ENCODE measurements around the gene TBC1D25. TPM values are rescaled to one million over a fixed set of nuclear protein-coding genes. Genes with fewer than 3 reads are reported as not detected.

TBC1D25 gene
- total RNA-seq, 1 donor from 2014 or later: 18.9 TPM

GRCh38 chrX:48492293-48492910 lies 47.1 kb upstream of the TBC1D25 start:
- Mint-ChIP-seq H3K36me3 (ENCODE audit: low read depth) (no peaks in the 10 kb centered on the region), H3K27me3 (ENCODE audit: low read depth) (no peaks in the 10 kb centered on the region), H3K9me3 (ENCODE audit: low read depth) (peaks cover 5% of the 10 kb centered on the region), H3K4me3 (ENCODE audit: unreplicated experiment) (no peak overlapping the region), H3K27ac (ENCODE audit: unreplicated experiment) (peak overlapping the region; percentile 50), H3K4me1 (ENCODE audit: low read depth) (peaks cover 22% of the 10 kb centered on the region)
- peak; percentile 38 for DNase-seq (ENCODE audit: low spot score)
- no peak for TF ChIP-seq CTCF (IDR thresholded peaks at IDR 0.05)

GRCh38 chrX:48493890-48494364 lies 45.6 kb upstream of the TBC1D25 start:
- Mint-ChIP-seq H3K4me3 (ENCODE audit: unreplicated experiment) (no peak overlapping the region), H3K27me3 (ENCODE audit: low read depth) (no peaks in the 10 kb centered on the region)

GRCh38 chrX:48496660-48497059 lies 42.9 kb upstream of the TBC1D25 start:
- H3K4me1 Mint-ChIP-seq (ENCODE audit: low read depth): peaks cover 18% of the 10 kb centered on the region
- H3K9me3 Mint-ChIP-seq (ENCODE audit: low read depth): no peaks in the 10 kb centered on the region
- H3K27me3 Mint-ChIP-seq (ENCODE audit: low read depth): no peaks in the 10 kb centered on the region
- no peaks in the 10 kb centered on the region for H3K36me3 Mint-ChIP-seq (ENCODE audit: low read depth)
- no peak for TF ChIP-seq CTCF (IDR thresholded peaks at IDR 0.05)
- no peak overlapping the region for H3K27ac Mint-ChIP-seq (ENCODE audit: unreplicated experiment)
- no peak overlapping the region for H3K4me3 Mint-ChIP-seq (ENCODE audit: unreplicated experiment)
- DNase-seq (ENCODE audit: low spot score): peak; percentile 51

More at GRCh38 chrX:48493890-48494364, 45.6 kb upstream of the TBC1D25 start:
- DNase-seq (ENCODE audit: low spot score): peak; percentile 32
- Mint-ChIP-seq H3K36me3 (ENCODE audit: low read depth) (no peaks in the 10 kb centered on the region), H3K9me3 (ENCODE audit: low read depth) (peaks cover 5% of the 10 kb centered on the region), H3K27ac (ENCODE audit: unreplicated experiment) (peak overlapping the region; percentile 54), H3K4me1 (ENCODE audit: low read depth) (peaks cover 22% of the 10 kb centered on the region)
- TF ChIP-seq CTCF (IDR thresholded peaks at IDR 0.05): peak; percentile 75

- peak; percentile 62 for DNase-seq (ENCODE audit: low spot score)
- peak overlapping the region; percentile 66 for H3K27ac Mint-ChIP-seq (ENCODE audit: unreplicated experiment)
- H3K4me3 Mint-ChIP-seq (ENCODE audit: unreplicated experiment): no peak overlapping the region
- peaks cover 11% of the 10 kb centered on the region for H3K4me1 Mint-ChIP-seq (ENCODE audit: low read depth)
- TF ChIP-seq CTCF (IDR thresholded peaks at IDR 0.05): no peak
- H3K9me3 Mint-ChIP-seq (ENCODE audit: low read depth): no peaks in the 10 kb centered on the region
- H3K27me3 Mint-ChIP-seq (ENCODE audit: low read depth): no peaks in the 10 kb centered on the region
- no peaks in the 10 kb centered on the region for H3K36me3 Mint-ChIP-seq (ENCODE audit: low read depth)
Observed at GRCh38 chrX:48497871-48498270, 41.6 kb upstream of the TBC1D25 start.

GRCh38 chrX:48498374-48498809 lies 41.1 kb upstream of the TBC1D25 start:
- TF ChIP-seq CTCF (IDR thresholded peaks at IDR 0.05): no peak
- H3K27ac Mint-ChIP-seq (ENCODE audit: unreplicated experiment): peak overlapping the region; percentile 66
- H3K36me3 Mint-ChIP-seq (ENCODE audit: low read depth): no peaks in the 10 kb centered on the region
- peaks cover 11% of the 10 kb centered on the region for H3K4me1 Mint-ChIP-seq (ENCODE audit: low read depth)
- peak overlapping the region; percentile 42 for H3K4me3 Mint-ChIP-seq (ENCODE audit: unreplicated experiment)
- no peaks in the 10 kb centered on the region for H3K27me3 Mint-ChIP-seq (ENCODE audit: low read depth)
- peak; percentile 4 for DNase-seq (ENCODE audit: low spot score)
- H3K9me3 Mint-ChIP-seq (ENCODE audit: low read depth): no peaks in the 10 kb centered on the region

All from chondrocyte (in vitro differentiated cells).